Cerebellar cortex (tissue), 1 donor: Measurements from ENCODE around the gene DES.

Experiments used
- DNase-seq: peaks from one replicate; pipeline ENCODE4 v3.0.0-alpha.2; 2015; ENCODE audit warnings: low spot score

Gene DES

DNA sequence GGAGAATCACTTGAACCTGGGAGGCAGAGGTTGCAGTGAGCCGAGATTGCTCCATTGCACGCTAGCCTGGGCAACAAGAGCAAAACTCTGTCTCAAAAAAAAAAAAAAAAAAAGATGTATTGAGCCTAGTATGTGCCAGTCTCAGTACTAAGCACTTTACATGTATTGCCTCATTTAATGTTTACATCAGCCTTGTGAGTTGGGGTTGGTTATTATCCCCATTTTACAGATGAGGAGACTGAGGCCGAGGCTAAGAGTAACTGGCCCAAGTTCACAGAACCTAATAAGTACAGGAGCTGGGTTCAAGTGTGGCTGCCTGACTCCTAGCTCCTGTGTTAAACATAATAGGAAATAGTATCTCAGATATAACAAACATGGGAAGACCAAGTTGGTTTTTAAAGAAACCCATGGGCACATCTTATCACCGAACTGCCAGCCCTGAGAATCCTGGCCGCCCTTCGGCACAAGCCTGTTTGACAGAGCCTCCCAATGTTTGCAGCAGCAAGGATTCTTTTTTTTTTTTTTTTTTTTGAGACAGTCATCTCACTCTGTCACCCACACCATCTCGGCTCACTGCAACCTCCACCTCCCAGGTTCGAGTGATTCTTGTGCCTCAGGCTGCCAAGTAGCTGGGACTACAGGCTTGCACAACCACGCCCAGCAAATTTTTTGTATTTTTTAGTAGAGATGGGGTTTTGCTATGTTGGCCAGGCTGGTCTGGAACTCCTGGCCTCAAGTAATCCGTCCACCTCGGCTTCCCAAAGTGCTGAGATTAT, 56.3 kb downstream of the DES start:
- DNase-seq, result no peak

DNA sequence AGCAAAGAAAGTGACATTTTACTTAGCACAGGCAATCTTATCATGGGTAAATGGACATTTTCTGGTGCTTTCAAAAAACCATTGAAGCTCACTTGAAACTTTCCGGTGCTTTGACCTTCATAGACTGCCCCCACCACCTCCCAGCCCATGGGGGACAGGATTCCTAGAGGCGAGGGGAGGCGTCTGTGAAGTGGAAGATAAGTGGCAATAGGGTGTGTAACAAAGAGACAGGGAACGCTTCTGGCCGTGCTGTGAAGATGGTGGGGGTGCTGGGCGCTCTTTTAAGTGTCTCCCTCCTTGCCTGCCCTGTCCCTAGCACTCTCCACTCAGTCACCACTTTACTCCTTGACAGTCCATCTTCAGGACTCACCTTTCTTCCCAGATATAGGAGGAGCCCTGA, 57.1 kb downstream of the DES start:
- no peak for DNase-seq

DNA sequence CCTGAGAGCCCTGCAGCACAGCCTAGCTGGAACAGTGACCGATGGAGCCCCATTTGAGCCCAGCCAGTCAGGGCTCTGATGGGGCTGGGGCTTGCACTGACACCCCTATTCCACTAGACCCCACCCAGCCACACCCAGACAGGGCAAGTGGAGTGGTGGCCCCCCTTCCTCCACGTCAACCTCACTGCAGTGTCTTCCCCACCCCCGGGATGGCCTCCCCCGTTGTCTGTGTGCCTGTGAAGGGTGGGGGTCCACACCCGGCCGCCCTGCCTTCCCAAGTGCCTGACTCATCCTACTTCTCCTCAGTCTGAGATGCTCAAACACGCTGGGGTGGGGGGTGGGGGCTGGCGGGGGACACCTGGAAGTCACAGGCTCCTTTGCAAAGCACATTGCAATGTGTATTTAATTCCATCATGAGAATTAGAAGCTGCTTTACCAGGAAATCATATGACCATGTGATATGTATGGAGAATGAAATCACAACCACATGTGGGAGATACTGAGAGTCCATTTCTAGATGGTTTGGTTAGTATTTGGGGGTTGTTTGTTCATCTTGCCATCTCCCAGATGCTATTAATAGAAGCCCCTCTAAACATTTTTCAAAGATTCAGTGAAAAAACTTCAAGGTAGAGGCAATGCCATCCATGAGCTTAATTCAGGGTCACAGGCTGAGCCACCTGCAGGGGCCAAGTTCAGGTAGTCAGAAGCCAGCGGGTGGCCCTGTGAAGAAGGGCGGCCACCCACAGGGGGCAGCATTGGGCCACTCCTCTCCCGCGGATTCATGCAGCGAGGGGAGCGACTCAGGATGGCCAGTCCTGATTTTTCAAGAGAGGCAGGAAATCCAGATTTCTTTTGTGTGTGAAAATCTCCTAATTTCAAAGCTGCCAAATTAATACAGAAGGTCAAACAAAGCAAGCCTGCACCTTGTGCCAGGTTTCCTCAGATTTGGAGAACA, 57.8 kb downstream of the DES start:
- peak; percentile 79 for DNase-seq
